HL-60 (cell line): Measurements from ENCODE around the gene DAD1.

Experiments
- DNase-seq, 2 experiments: peaks; one replicate each; pipeline ENCODE4 v3.0.0-alpha.2; 2010 to 2020; ENCODE audit warnings: low read depth in 1 of 2, low spot score in 1 of 2
- H3K27ac ChIP-seq: fragments of 250-450 bp; sonication (Bioruptor Pico); replicated peaks from 2 replicates; pipeline ENCODE4 v1.5.1; 2020; ENCODE audit warnings: mild to moderate bottlenecking, moderate library complexity
- H3K27me3 ChIP-seq: fragments of 250-450 bp; sonication (Bioruptor Pico); 2 replicates; pipeline ENCODE4 v1.5.1; 2021; ENCODE audit warnings: mild to moderate bottlenecking, moderate library complexity; ENCODE audit not compliant: insufficient read depth, poor library complexity, severe bottlenecking
- H3K4me3 ChIP-seq: replicated peaks from 2 replicates; pipeline ENCODE4 v1.5.1; 2011; ENCODE audit warnings: mild to moderate bottlenecking, control low read depth, low read length; ENCODE audit not compliant: insufficient read depth
- CTCF ChIP-seq: IDR thresholded peaks from one replicate; pipeline ENCODE4 v1.5.1; 2011; ENCODE audit warnings: low read length, control low read depth, inconsistent platforms; ENCODE audit not compliant: insufficient read depth
- GABPA ChIP-seq: IDR thresholded peaks from 2 replicates; pipeline ENCODE4 v1.6.1; 2012; ENCODE audit warnings: low read depth
- POLR2AphosphoS5 ChIP-seq: IDR thresholded peaks from 2 replicates; pipeline ENCODE4 v1.6.1; 2012; ENCODE audit warnings: low read depth
- REST ChIP-seq: IDR thresholded peaks from 2 replicates; pipeline ENCODE4 v1.6.1; 2012; ENCODE audit warnings: low read depth; ENCODE audit not compliant: insufficient replicate concordance
- SPI1 ChIP-seq: IDR thresholded peaks from 2 replicates; pipeline ENCODE4 v1.6.1; 2012; ENCODE audit warnings: low read depth, mild to moderate bottlenecking, borderline replicate concordance

The DAD1 gene

GRCh38 chr14:22540811-22541360 lies 48.1 kb downstream of the DAD1 start:
- TF ChIP-seq REST: no peak
- TF ChIP-seq CTCF: no peak
- TF ChIP-seq SPI1: no peak
- TF ChIP-seq GABPA: no peak
- TF ChIP-seq POLR2AphosphoS5: no peak
- no peaks in the 10 kb centered on the region for H3K27me3 ChIP-seq
- no peak overlapping the region for H3K4me3 ChIP-seq
- DNase-seq: no peak
- no peak overlapping the region for H3K27ac ChIP-seq

GRCh38 chr14:22540293-22540692 lies 48.7 kb downstream of the DAD1 start:
- H3K27me3 ChIP-seq: no peaks in the 10 kb centered on the region
- TF ChIP-seq SPI1 (no peak), GABPA (no peak), CTCF (no peak), POLR2AphosphoS5 (no peak), REST (no peak)
- no peak for DNase-seq
- H3K27ac ChIP-seq: no peak overlapping the region
- H3K4me3 ChIP-seq: no peak overlapping the region

GRCh38 chr14:22539831-22540230 lies 49.2 kb downstream of the DAD1 start:
- H3K27ac ChIP-seq: no peak overlapping the region
- DNase-seq: no peak
- H3K27me3 ChIP-seq: no peaks in the 10 kb centered on the region
- no peak for TF ChIP-seq CTCF
- TF ChIP-seq REST: no peak
- TF ChIP-seq GABPA: no peak
- TF ChIP-seq POLR2AphosphoS5: no peak
- no peak for TF ChIP-seq SPI1
- no peak overlapping the region for H3K4me3 ChIP-seq
